HG03457 (cell line): ENCODE results near the gene HES6.

Source experiments
- ATAC-seq: cut with Tn5 transposase; IDR thresholded peaks from one replicate; pipeline ENCODE4 v1.9.1; 2021; ENCODE audit warnings: moderate number of reproducible peaks; ENCODE audit not compliant: unreplicated experiment

The HES6 gene

DNA sequence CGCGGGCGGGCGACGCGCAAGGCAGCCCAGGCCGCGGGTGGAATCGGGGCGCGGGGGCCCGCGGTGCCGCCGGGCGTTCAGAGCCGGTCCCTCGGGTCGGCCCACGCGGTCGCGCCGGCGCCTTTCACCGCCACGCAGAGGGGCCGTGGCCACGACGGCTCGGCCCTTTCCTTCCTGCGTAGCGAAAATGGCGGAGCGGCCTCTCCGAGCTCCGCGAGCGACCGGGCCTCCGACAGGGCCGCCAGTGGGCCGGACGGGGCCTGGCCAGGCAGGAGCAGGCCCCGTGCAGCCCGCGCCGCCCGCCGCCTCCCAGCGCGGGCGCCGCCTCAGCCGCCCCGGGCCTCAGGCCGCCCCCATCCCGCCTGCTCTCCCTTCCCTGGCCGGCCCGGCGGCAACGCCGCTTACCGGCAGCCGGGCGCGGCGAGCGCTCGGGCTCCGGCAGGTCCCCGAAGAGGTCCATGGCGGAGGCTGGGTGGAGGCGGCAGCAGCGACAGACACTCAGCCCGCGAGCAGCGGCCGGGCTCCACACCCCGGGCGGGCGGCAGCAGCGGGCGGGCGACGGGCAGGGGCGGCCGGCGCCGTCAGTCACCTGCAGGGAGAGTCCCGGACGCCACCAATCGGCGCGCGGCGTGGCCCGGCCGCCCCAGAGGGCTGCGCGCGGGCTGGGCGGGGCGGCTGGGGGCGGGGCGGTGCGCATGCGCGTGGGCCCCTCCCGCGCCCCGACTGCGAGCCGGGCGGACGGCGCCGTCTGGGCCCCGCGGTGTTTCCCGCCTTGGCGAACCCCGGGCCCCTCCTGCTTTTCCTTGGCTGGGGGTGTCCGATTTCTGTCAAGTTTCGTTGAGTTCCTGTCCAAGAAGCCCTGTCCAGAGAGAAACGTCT lies 36.5 kb downstream of the HES6 start, which contains the start of gene ILKAP:
TSS of gene ILKAP (minus strand) at position 602 of the 879 bp plus-strand sequence. CDS start at position 460, 142 bp downstream.
- peak; percentile 90 for ATAC-seq

- no peak for ATAC-seq
These were observed 37.3 kb downstream of the HES6 start for GRCh38 chr2:238202326-238203093.

- ATAC-seq, result no peak
These were observed 49.4 kb downstream of the HES6 start for GRCh38 chr2:238190445-238190844.
